ENCODE results near the gene ENOX1.

Gene ENOX1

DNA sequence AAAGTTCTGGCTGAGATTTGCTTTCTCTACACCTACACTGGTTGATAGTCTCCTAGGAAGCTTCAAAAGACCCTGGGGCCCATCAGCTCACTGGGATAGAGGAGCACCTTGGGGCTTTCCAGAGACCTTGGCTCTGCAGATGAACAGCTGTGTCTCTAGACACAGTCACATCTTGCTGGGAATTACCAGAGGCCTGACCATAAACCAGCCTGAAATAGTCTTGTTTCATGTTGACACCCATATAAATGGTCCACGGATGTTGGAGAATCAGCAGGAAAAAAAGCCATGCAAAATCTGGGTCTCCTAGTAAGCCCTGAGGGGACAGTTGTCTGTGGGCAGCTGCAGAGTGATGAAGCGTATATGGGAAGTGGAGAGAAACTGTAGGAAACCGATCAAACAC lies 555.8 kb downstream of the ENOX1 start:
- no peaks in the 10 kb centered on the region for H3K36me3 ChIP-seq (ENCODE audit: control insufficient read depth, insufficient read depth, low read length)
- H3K27me3 ChIP-seq (ENCODE audit: control insufficient read depth, insufficient read depth, low read length): no peaks in the 10 kb centered on the region
- H3K4me1 ChIP-seq (ENCODE audit: control insufficient read depth, insufficient read depth, low read length): peaks cover 13% of the 10 kb centered on the region
- H3K9me3 ChIP-seq (ENCODE audit: control insufficient read depth, low read length): no peaks in the 10 kb centered on the region
- H3K4me3 ChIP-seq (ENCODE audit: low read length): no peak overlapping the region
- H3K9ac ChIP-seq (ENCODE audit: low read length): no peak overlapping the region

DNA sequence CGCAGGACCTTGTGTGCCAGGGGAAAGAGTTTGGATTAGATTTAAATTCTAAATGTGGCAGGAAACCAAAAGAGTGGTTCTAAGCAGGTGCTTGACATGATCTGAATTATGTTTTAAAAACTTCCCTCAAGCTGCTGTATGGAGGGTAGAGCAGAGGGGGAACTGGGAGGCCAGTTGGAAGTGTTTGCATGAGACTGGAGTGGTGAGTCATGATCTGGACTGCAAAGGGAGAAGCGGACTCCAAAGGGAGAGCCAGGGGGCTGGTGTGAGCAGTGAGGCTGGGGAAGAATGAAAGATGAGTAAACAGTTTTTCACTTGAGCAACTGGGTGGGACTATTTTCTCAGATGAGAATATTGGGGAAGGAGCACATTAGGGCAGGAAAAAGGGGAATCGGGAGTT lies 557.3 kb downstream of the ENOX1 start:
- Histone ChIP-seq H3K9me3 (ENCODE audit: control insufficient read depth, low read length) (no peaks in the 10 kb centered on the region), H3K36me3 (ENCODE audit: control insufficient read depth, insufficient read depth, low read length) (no peaks in the 10 kb centered on the region), H3K9ac (ENCODE audit: low read length) (no peak overlapping the region), H3K4me1 (ENCODE audit: control insufficient read depth, insufficient read depth, low read length) (peaks cover 13% of the 10 kb centered on the region), H3K27me3 (ENCODE audit: control insufficient read depth, insufficient read depth, low read length) (no peaks in the 10 kb centered on the region), H3K4me3 (ENCODE audit: low read length) (no peak overlapping the region)

DNA sequence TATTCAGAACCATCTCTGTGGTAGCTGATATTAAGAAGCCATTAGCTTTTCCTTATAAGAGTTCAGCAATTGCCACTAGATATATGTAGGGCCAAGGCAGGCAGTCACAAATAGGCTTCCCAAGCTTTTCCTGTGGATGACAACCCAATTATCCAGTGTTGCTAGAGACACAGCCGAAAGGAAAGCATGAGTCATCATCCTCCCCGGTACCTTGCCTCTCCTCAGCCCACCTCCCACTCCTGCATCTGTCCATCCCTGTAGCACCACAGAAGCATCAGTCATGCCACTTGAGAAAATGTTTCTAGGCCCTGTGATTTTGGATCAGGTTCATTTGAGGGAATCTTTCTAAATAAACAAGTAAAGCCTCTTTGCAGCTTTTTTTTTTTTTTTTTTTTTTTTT lies 559.1 kb downstream of the ENOX1 start:
- no peaks in the 10 kb centered on the region for H3K36me3 ChIP-seq (ENCODE audit: control insufficient read depth, insufficient read depth, low read length)
- no peak overlapping the region for H3K4me3 ChIP-seq (ENCODE audit: low read length)
- H3K27me3 ChIP-seq (ENCODE audit: control insufficient read depth, insufficient read depth, low read length): no peaks in the 10 kb centered on the region
- H3K9ac ChIP-seq (ENCODE audit: low read length): no peak overlapping the region
- H3K9me3 ChIP-seq (ENCODE audit: control insufficient read depth, low read length): no peaks in the 10 kb centered on the region
- peaks cover 4% of the 10 kb centered on the region for H3K4me1 ChIP-seq (ENCODE audit: control insufficient read depth, insufficient read depth, low read length)

DNA sequence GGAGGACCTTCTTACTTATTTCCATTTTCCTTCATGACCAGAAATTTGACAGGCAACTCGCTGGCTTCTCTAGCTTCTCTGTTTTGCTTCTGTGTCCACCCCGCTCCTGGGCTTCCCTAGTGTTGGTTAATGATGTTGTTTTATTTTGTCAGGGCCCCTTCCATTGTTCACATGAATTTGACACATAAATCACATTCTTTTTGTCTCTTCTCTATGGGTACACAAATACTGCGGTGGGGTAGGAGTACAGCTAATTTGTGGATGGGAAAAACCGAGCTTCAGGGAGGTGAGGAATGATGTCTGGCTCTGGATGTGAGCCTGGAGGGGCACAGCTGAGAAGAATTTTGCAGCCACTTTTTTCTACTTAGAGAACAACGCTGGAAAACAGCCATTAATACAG lies 563.6 kb downstream of the ENOX1 start:
- Histone ChIP-seq H3K36me3 (ENCODE audit: control insufficient read depth, insufficient read depth, low read length) (no peaks in the 10 kb centered on the region), H3K27me3 (ENCODE audit: control insufficient read depth, insufficient read depth, low read length) (no peaks in the 10 kb centered on the region), H3K9ac (ENCODE audit: low read length) (no peak overlapping the region), H3K9me3 (ENCODE audit: control insufficient read depth, low read length) (no peaks in the 10 kb centered on the region), H3K4me3 (ENCODE audit: low read length) (no peak overlapping the region), H3K4me1 (ENCODE audit: control insufficient read depth, insufficient read depth, low read length) (no peaks in the 10 kb centered on the region)

DNA sequence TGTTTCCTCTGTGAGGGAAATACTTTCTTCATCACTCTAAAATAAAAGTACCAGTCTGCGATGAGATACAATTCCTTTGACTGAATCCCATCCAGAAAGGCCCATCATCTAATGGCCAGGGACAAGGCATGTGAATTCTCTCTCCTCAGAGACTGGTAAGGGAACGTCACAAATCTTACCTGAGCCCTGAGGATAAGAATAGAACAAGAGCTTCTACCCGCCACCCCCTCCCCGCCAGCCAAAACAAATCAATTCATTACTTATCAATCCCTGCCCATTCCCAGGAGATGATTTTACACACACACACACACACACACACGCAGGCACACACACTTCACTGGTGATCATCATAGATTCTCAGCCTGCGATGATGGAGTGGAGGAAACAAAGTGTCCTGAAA lies 564.7 kb downstream of the ENOX1 start:
- no peaks in the 10 kb centered on the region for H3K9me3 ChIP-seq (ENCODE audit: control insufficient read depth, low read length)
- no peaks in the 10 kb centered on the region for H3K27me3 ChIP-seq (ENCODE audit: control insufficient read depth, insufficient read depth, low read length)
- no peaks in the 10 kb centered on the region for H3K36me3 ChIP-seq (ENCODE audit: control insufficient read depth, insufficient read depth, low read length)
- no peak overlapping the region for H3K4me3 ChIP-seq (ENCODE audit: low read length)
- H3K9ac ChIP-seq (ENCODE audit: low read length): no peak overlapping the region
- no peaks in the 10 kb centered on the region for H3K4me1 ChIP-seq (ENCODE audit: control insufficient read depth, insufficient read depth, low read length)

DNA sequence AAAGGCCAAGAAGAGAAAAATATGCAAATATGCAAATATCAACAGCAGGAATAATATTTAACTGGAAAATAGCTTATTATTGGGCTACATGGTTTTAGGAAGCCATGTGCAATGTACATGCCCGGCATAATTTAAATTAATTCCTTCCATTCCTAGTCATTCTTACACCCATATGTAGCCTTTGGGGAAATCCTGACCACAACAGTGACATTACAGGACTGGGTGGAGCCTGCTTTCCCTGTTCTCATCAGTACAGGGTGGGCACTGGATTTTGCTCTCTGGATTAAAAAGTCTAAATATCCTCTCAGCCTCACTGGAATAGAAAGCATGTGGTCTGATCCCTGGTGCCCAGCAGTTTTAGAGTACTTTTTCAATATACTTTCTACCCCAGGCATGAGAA lies 565.2 kb downstream of the ENOX1 start:
- Histone ChIP-seq H3K4me1 (ENCODE audit: control insufficient read depth, insufficient read depth, low read length) (no peaks in the 10 kb centered on the region), H3K27me3 (ENCODE audit: control insufficient read depth, insufficient read depth, low read length) (no peaks in the 10 kb centered on the region), H3K36me3 (ENCODE audit: control insufficient read depth, insufficient read depth, low read length) (no peaks in the 10 kb centered on the region), H3K9ac (ENCODE audit: low read length) (no peak overlapping the region), H3K9me3 (ENCODE audit: control insufficient read depth, low read length) (no peaks in the 10 kb centered on the region), H3K4me3 (ENCODE audit: low read length) (no peak overlapping the region)

DNA sequence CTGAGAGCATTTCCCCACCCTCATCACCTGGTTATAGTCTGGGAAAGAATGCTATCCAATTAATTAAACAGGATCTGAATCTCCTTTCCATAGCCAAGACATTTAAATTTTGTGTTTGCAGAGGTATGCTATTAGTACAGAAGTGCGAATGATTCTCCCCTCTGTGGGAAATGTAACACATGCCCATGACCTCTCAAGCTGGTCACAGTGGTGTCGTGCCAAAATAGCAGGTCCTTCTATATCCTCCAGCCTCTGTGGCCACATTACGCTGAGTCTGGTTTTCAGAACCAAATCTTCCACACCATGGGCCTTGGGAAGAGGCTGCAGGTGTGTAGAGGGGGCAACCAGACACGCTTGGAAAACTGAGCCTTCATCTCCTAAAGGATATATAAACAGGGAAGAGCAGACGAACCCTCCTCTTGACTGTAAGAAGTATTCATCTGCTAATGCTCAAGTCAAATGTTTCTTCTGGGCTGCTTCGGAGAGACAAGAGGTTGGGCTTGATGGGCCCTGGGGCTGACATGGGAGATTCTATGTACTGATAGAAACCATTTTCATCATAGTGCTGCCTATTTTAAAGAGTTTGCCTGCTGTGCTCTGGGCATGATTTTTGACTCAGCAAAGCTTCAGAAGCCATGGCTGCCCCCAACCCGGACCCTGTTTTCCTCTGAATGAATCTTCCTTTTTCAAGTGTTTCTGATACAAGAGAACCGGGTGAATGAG lies 565.7 kb downstream of the ENOX1 start:
- no peaks in the 10 kb centered on the region for H3K9me3 ChIP-seq (ENCODE audit: control insufficient read depth, low read length)
- no peak overlapping the region for H3K4me3 ChIP-seq (ENCODE audit: low read length)
- no peak overlapping the region for H3K9ac ChIP-seq (ENCODE audit: low read length)

DNA sequence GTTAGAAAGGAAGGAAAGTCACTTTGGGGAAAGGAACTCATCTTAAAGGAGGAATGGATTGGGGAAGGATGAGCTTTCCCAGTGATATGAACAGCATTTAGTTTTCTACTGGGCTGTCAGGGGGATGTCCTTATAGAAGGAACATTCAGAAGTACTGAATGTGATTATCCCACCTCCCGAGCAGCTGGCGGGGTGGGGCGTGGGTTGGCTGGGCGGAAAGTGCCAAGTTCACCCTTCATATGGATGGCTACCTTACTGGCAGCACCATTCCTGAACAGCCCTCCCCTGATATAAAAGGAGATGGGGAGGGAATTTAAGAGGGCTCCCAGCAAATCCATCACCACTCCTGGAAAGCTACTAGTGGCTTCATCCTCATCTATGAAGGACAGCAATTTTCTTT lies 572.6 kb downstream of the ENOX1 start:
- no peaks in the 10 kb centered on the region for H3K27me3 ChIP-seq (ENCODE audit: control insufficient read depth, insufficient read depth, low read length)
- no peaks in the 10 kb centered on the region for H3K9me3 ChIP-seq (ENCODE audit: control insufficient read depth, low read length)
- no peak overlapping the region for H3K9ac ChIP-seq (ENCODE audit: low read length)
- H3K36me3 ChIP-seq (ENCODE audit: control insufficient read depth, insufficient read depth, low read length): no peaks in the 10 kb centered on the region
- no peaks in the 10 kb centered on the region for H3K4me1 ChIP-seq (ENCODE audit: control insufficient read depth, insufficient read depth, low read length)
- no peak overlapping the region for H3K4me3 ChIP-seq (ENCODE audit: low read length)

More for the DNA sequence above, 565.7 kb downstream of the ENOX1 start:
- Histone ChIP-seq H3K36me3 (ENCODE audit: control insufficient read depth, insufficient read depth, low read length) (no peaks in the 10 kb centered on the region), H3K4me1 (ENCODE audit: control insufficient read depth, insufficient read depth, low read length) (no peaks in the 10 kb centered on the region), H3K27me3 (ENCODE audit: control insufficient read depth, insufficient read depth, low read length) (no peaks in the 10 kb centered on the region)

DNA sequence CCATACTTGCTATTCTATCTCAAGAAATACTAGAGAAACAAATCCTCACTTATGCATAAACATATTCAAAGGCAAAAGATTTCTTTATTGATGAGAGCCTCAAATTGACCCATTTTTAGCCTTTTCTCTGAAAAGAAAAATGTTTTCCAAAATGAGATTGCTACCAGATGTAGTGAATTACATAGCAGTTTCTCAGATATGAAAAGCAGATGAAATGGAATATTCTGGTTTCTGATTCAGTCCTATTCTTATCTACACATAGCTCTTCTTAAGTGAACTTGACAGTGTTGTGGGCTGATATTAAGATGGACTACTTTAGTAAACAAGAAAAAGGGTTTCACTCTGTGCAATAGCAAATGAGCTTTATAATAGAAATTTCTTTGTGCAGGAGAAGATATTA lies 579.9 kb downstream of the ENOX1 start:
- H3K9me3 ChIP-seq (ENCODE audit: control insufficient read depth, low read length): no peaks in the 10 kb centered on the region
- H3K36me3 ChIP-seq (ENCODE audit: control insufficient read depth, insufficient read depth, low read length): no peaks in the 10 kb centered on the region
- no peak overlapping the region for H3K4me3 ChIP-seq (ENCODE audit: low read length)

DNA sequence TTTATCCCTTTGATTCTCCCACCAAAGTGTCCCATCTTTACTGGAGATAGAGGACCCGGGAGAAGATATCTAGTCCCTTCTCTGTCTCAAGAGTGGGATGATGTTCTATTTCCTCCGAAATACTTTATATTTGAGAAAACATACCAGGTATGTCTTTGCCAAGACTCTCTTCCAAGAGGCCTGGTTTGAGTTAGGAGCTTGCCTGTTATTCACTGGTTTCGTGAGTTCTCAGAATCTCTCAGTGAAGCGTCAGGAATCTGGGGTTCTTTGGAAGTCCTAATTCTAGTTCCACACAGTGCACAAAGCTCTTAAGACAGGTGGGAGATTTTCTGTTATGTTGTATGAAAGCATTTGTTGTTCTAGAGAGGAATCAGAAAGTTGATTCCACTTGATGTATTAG lies 581.4 kb downstream of the ENOX1 start:
- Histone ChIP-seq H3K9me3 (ENCODE audit: control insufficient read depth, low read length) (no peaks in the 10 kb centered on the region), H3K27me3 (ENCODE audit: control insufficient read depth, insufficient read depth, low read length) (no peaks in the 10 kb centered on the region), H3K4me1 (ENCODE audit: control insufficient read depth, insufficient read depth, low read length) (no peaks in the 10 kb centered on the region), H3K9ac (ENCODE audit: low read length) (no peak overlapping the region), H3K36me3 (ENCODE audit: control insufficient read depth, insufficient read depth, low read length) (no peaks in the 10 kb centered on the region), H3K4me3 (ENCODE audit: low read length) (no peak overlapping the region)

More for the DNA sequence above, 579.9 kb downstream of the ENOX1 start:
- Histone ChIP-seq H3K4me1 (ENCODE audit: control insufficient read depth, insufficient read depth, low read length) (no peaks in the 10 kb centered on the region), H3K27me3 (ENCODE audit: control insufficient read depth, insufficient read depth, low read length) (no peaks in the 10 kb centered on the region), H3K9ac (ENCODE audit: low read length) (no peak overlapping the region)

DNA sequence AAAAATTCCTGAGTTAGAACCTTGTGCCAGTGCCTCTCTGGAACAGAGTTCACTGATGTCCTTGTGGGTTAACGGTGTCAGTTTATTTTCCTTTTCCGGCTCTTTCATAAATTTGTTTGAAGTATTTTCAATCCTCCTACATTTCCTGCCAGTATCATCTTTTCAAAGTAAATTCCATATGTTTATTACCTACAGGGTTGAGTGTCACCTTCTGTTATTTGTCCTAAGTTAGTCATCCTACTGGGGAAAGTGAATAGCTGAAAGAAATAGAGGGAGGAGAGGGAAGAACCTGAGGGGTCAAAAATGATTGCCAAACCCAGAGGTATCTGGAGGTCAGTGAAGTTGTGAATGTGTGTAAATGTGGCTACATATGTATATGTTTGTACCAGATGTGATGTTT lies 582.2 kb downstream of the ENOX1 start:
- Histone ChIP-seq H3K9ac (ENCODE audit: low read length) (no peak overlapping the region), H3K27me3 (ENCODE audit: control insufficient read depth, insufficient read depth, low read length) (no peaks in the 10 kb centered on the region), H3K4me1 (ENCODE audit: control insufficient read depth, insufficient read depth, low read length) (no peaks in the 10 kb centered on the region)

DNA sequence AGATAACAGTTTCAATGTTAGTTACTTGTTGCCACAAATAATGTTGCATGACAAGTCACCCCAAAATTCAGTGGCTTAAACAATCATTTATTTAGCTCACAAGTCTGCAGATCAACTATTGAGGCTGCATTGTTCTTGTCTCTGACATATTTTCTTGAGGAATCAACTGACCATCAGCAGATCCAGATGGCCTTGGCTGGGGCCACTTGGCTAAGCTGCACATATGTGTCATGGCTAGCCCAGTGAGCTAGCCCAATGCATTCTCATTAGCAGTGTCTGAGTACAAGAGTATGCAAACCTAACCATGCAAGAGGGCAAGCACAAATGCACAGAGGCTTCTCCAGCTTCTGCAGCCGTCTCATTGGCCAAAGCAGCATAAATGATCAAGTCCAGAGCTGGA lies 583.0 kb downstream of the ENOX1 start:
- no peaks in the 10 kb centered on the region for H3K4me1 ChIP-seq (ENCODE audit: control insufficient read depth, insufficient read depth, low read length)
- H3K27me3 ChIP-seq (ENCODE audit: control insufficient read depth, insufficient read depth, low read length): no peaks in the 10 kb centered on the region
- no peaks in the 10 kb centered on the region for H3K36me3 ChIP-seq (ENCODE audit: control insufficient read depth, insufficient read depth, low read length)
- no peak overlapping the region for H3K9ac ChIP-seq (ENCODE audit: low read length)
- no peak overlapping the region for H3K4me3 ChIP-seq (ENCODE audit: low read length)
- H3K9me3 ChIP-seq (ENCODE audit: control insufficient read depth, low read length): no peaks in the 10 kb centered on the region

More for the DNA sequence above, 582.2 kb downstream of the ENOX1 start:
- H3K36me3 ChIP-seq (ENCODE audit: control insufficient read depth, insufficient read depth, low read length): no peaks in the 10 kb centered on the region
- H3K9me3 ChIP-seq (ENCODE audit: control insufficient read depth, low read length): no peaks in the 10 kb centered on the region
- H3K4me3 ChIP-seq (ENCODE audit: low read length): no peak overlapping the region

DNA sequence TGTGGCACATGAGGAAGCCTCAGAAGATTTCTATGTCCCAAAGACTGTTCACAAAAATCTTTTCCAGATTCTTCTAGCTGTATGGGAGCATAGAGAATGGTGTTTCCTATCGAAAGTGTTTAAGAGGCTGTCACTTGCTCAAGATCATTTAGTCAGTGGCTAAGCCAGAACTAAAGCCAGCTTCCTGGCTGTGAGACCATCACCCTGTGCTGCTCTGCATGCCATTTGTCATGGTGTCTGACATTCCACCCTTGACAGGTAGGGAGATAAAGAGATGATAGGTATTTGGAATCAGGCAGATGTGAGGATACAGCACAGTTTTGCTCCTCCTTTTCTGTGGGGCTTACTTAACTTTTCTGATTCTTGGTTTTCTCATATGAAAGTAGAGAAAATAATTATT lies 586.0 kb downstream of the ENOX1 start:
- Histone ChIP-seq H3K4me3 (ENCODE audit: low read length) (no peak overlapping the region), H3K9me3 (ENCODE audit: control insufficient read depth, low read length) (no peaks in the 10 kb centered on the region), H3K4me1 (ENCODE audit: control insufficient read depth, insufficient read depth, low read length) (no peaks in the 10 kb centered on the region), H3K36me3 (ENCODE audit: control insufficient read depth, insufficient read depth, low read length) (no peaks in the 10 kb centered on the region), H3K27me3 (ENCODE audit: control insufficient read depth, insufficient read depth, low read length) (no peaks in the 10 kb centered on the region), H3K9ac (ENCODE audit: low read length) (no peak overlapping the region)
